Mucosa of descending colon (tissue), 3 donors: Measurements from ENCODE around the gene IMMP2L. TPM values are rescaled to one million over a fixed set of nuclear protein-coding genes. Genes with fewer than 3 reads are reported as not detected.

Source experiments
- ATAC-seq: fragments of 200-7000 bp; cut with Tn5 transposase; one replicate; pipeline ENCODE4 v1.9.1; 2020; ENCODE audit warnings: mild to moderate bottlenecking, moderate library complexity
- DNase-seq, 3 donors: peaks; one replicate each; pipeline ENCODE4 v3.0.0-alpha.2; 2020
- H3K36me3 ChIP-seq: fragments of 200-600 bp; one replicate; pipeline ENCODE4 v1.8.0; 2021; ENCODE audit warnings: low read depth, mild to moderate bottlenecking
- H3K4me1 ChIP-seq: fragments of 200-600 bp; one replicate; pipeline ENCODE4 v1.8.0; 2021; ENCODE audit warnings: low read depth, mild to moderate bottlenecking
- H3K4me3 ChIP-seq: fragments of 200-600 bp; one replicate; pipeline ENCODE4 v1.8.0; 2021; ENCODE audit warnings: mild to moderate bottlenecking
- H3K9me3 ChIP-seq: fragments of 200-600 bp; one replicate; pipeline ENCODE4 v1.8.0; 2021; ENCODE audit warnings: mild to moderate bottlenecking
- CTCF ChIP-seq: fragments of 200-600 bp; IDR thresholded peaks from one replicate; pipeline ENCODE4 v1.8.0; 2022; ENCODE audit warnings: antibody characterized with exemption, mild to moderate bottlenecking
- intact Hi-C, 2 donors: fragments of 100-400 bp; cut with DNase I in 1 of 2; cut with micrococcal nuclease in 1 of 2; formaldehyde crosslinking; loops; one replicate each; pipeline versions ENCODE4 v1.11.0 to v1.11.1; 2022; cut with DNase I, micrococcal nuclease
- total RNA-seq, 3 donors: library from RNA; stranded (reverse); fragmentation: NEBNext Ultra II Directional in 2 of 3; extraction: Animal tissue kit (Norgen Biotek cat#: 25700) in 2 of 3; gene quantifications; one replicate each; pipeline versions ENCODE4 v1.2.1 to v1.2.4, GENCODE V29; 2021 to 2023
- donor health status: DM: no; HTN: no; CAD: no; lungs with moderate emphysema.
- donor health status: DM: no; HTN: no; CAD: no.
- donor health status: DM: no; HTN: yes; CAD: no.

The IMMP2L gene
- total RNA-seq, 3 donors from 2014 or later = 12.1 to 20.7 (median 17.7) TPM

- intact Hi-C loops = no loop called here
- Histone ChIP-seq H3K9me3 (peaks cover 4% of the 10 kb centered on the region), H3K4me1 (no peaks in the 10 kb centered on the region), H3K36me3 (no peaks in the 10 kb centered on the region), H3K4me3 (no peak overlapping the region)
- ATAC-seq = no peak
- no peak for DNase-seq
- no peak for TF ChIP-seq CTCF
These were observed 40.6 kb downstream of the IMMP2L start for GRCh38 chr7:111521660-111522059.

GRCh38 chr7:111518264-111518663 is 44.0 kb downstream of the IMMP2L start:
- no peak for ATAC-seq
- H3K4me3 ChIP-seq = no peak overlapping the region
- no peaks in the 10 kb centered on the region for H3K36me3 ChIP-seq
- no peaks in the 10 kb centered on the region for H3K4me1 ChIP-seq
- H3K9me3 ChIP-seq = peaks cover 4% of the 10 kb centered on the region
- no peak for DNase-seq
- TF ChIP-seq CTCF = no peak
- intact Hi-C loops = no loop called here

GRCh38 chr7:111517549-111517951 is 44.7 kb downstream of the IMMP2L start:
- intact Hi-C loops = no loop called here
- DNase-seq = no peak
- no peak for TF ChIP-seq CTCF
- Histone ChIP-seq H3K4me1 (no peaks in the 10 kb centered on the region), H3K4me3 (no peak overlapping the region), H3K36me3 (no peaks in the 10 kb centered on the region), H3K9me3 (peaks cover 4% of the 10 kb centered on the region)
- no peak for ATAC-seq

GRCh38 chr7:111516612-111517011 is 45.7 kb downstream of the IMMP2L start:
- no peak for DNase-seq
- no peaks in the 10 kb centered on the region for H3K4me1 ChIP-seq
- TF ChIP-seq CTCF = no peak
- H3K4me3 ChIP-seq = no peak overlapping the region
- peaks cover under 1% of the 10 kb centered on the region for H3K9me3 ChIP-seq
- ATAC-seq = no peak
- no peaks in the 10 kb centered on the region for H3K36me3 ChIP-seq
- intact Hi-C loops = no loop called here

GRCh38 chr7:111513566-111513965 is 48.7 kb downstream of the IMMP2L start:
- no peak for DNase-seq
- Histone ChIP-seq H3K9me3 (no peaks in the 10 kb centered on the region), H3K4me3 (no peak overlapping the region), H3K36me3 (no peaks in the 10 kb centered on the region), H3K4me1 (no peaks in the 10 kb centered on the region)
- ATAC-seq = no peak
- no peak for TF ChIP-seq CTCF
- intact Hi-C loops = no loop called here

DNA sequence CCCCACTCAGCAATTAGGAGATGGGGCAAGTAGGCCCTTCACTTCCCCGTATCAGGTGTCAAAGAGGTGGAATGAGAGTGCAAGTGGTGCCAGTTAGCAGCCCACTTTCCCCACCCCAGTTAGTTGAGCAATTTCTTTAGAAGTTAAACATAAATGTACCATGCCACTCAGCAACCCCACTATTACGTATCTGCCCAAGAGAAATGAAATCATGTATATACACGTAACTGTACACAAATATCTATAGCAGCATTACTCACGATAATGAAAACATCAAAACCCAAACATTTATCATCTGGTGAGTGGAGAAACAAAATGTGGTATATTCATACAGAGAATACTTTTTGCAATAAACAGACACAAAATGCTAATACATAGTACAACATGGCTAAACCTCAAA is 50.4 kb downstream of the IMMP2L start:
- ATAC-seq (no peak), DNase-seq (no peak)
- no peaks in the 10 kb centered on the region for H3K9me3 ChIP-seq
- no peaks in the 10 kb centered on the region for H3K4me1 ChIP-seq
- H3K36me3 ChIP-seq = no peaks in the 10 kb centered on the region
- intact Hi-C loops = no loop called here
- TF ChIP-seq CTCF = no peak
- H3K4me3 ChIP-seq = no peak overlapping the region
